Pancreas (tissue), 10 donors: Measurements from ENCODE around the gene TFEB. TPM values are rescaled to one million over a fixed set of nuclear protein-coding genes. Genes with fewer than 3 reads are reported as not detected.

Experiments used
- ATAC-seq, 4 donors: fragments of 200-7000 bp; cut with Tn5 transposase; one replicate each; pipeline versions ENCODE4 v1.8.0 to v1.9.1; 2020; ENCODE audit warnings: mild to moderate bottlenecking in 4 of 4, moderate library complexity in 4 of 4
- DNase-seq, 6 donors: peaks; one replicate each; pipeline ENCODE4 v3.0.0-alpha.2; 2020
- FAIRE-seq: peaks from 2 replicates; lab custom pipeline; 2012; peaks lifted over from hg19 to GRCh38; lab: Jason Lieb, UNC
- H3K27ac ChIP-seq, 4 donors: fragments of 200-600 bp; sonication (generic); 1 replicate in 3 of 4; 2 replicates in 1 of 4; pipeline versions ENCODE4 v1.5.0 to v1.8.0; 2020
- H3K27me3 ChIP-seq, 4 donors: fragments of 200-600 bp; one replicate each; pipeline ENCODE4 v1.8.0; 2021
- H3K36me3 ChIP-seq, 3 donors: fragments of 200-600 bp; sonication (generic) in 1 of 3; one replicate each; pipeline versions ENCODE4 v1.5.0 to v1.8.0; 2020 to 2021
- H3K4me1 ChIP-seq, 3 donors: fragments of 200-600 bp; one replicate each; pipeline ENCODE4 v1.8.0; 2021
- H3K4me3 ChIP-seq, 4 donors: fragments of 200-600 bp; sonication (generic) in 2 of 4; one replicate each; pipeline versions ENCODE4 v1.5.0 to v1.8.0; 2020 to 2021
- H3K9me3 ChIP-seq, 4 donors: fragments of 200-600 bp; one replicate each; pipeline ENCODE4 v1.8.0; 2021
- WGBS, 2 donors: extraction: QIAGEN DNeasy Blood & Tissue Kit; methylation state at CpG; one replicate each; pipeline ENCODE4 v1.1.7; 2013; 5-methylcytosine and 5-hydroxymethylcytosine counted together
- intact Hi-C, 3 donors: fragments of 100-400 bp; cut with DNase I; formaldehyde crosslinking; loops; one replicate each; pipeline versions ENCODE4 v1.11.1 to v1.14.2; 2022
- polyA plus RNA-seq, 2 donors: library from polyadenylated mRNA; stranded (reverse); fragments of 200-250 nt; gene quantifications; one replicate each; pipeline ENCODE4 v1.2.3, GENCODE V29; 2013
- total RNA-seq, 6 donors: library from RNA; stranded (reverse); fragmentation: NEBNext Ultra II Directional in 4 of 6; extraction: Animal tissue kit (Norgen Biotek cat#: 25700) in 4 of 6; gene quantifications; one replicate each; pipeline versions ENCODE4 v1.2.1 to v1.2.4, GENCODE V29; 2021 to 2023
- TF ChIP-seq, protein P1 (sequence below), 4 donors: fragments of 200-600 bp; sonication (generic) in 3 of 4; IDR thresholded peaks; one replicate each; pipeline versions ENCODE4 v1.5.0 to v1.8.0; 2021; ENCODE audit warnings: antibody characterized with exemption in 4 of 4
- donor health status: healthy with polysubstance abuse.
- donor health status: DM: no; HTN: no; CAD: no; lungs with moderate emphysema.
- donor health status: DM: no; HTN: no; CAD: no.
- donor health status: control.
- donor health status: control.
- donor health status: Bipolar disorder and iron deficiency.
- donor health status: DM: yes; HTN: yes; CAD: no.
- donor health status: DM: no; HTN: no; CAD: no.
- donor health status: DM: no; HTN: no; CAD: no.
- donor health status: DM: yes; HTN: yes; CAD: no.

TFEB gene
- total and polyA plus RNA-seq, 8 donors: 6.5 to 49.4 (median 11.6) TPM

DNA sequence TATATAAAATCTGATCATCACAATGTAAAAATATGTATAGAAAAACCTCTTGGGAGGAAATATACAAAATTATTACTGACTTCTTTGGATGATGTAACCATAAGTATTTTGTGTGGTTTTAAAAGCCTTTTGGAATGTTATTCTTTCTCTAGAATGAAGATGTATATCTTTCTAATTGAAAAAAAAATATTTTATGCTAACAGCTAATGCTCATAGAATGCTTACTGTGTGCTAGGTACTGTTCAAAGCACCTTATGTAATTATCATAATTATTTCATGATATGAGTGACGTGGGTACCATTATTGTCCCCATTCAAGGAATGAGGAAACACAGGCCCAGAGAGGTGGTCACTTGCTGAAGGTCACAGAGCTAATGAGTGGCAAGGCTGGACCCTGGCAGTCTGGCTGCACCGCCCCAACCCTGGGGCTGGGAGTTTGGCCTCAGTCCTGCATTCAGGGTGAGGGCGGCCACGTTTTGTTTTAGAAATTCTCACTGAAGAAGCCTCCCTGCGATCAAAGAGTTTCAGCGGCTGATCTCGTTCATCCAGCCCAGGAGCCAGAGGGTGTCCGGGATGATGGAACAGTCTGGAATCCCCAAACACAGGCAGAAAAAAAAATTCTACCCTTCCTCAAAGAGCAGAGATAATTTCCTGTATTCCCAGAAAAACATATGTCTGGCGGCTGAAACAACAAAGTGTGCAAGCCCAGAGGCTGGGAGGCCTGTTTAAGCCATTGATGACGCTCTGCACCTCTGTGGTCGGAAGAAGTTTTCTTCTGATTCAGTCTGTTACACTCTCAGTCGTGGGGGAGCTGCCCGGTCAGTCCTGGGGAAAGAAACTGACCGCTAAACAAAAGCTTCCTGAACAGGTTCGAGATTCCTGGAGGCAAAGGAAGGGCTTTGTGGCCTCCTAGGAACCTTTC is 37.3 kb downstream of the TFEB start:
- Histone ChIP-seq H3K4me3 (no peak overlapping the region), H3K36me3 (no peaks in the 10 kb centered on the region), H3K27ac (peak overlapping the region in 2 of 4 donors; percentile 12 to 33), H3K4me1 (peaks cover 0 to 10% (median 5%) of the 10 kb centered on the region in 3 donors), H3K27me3 (no peaks in the 10 kb centered on the region), H3K9me3 (no peaks in the 10 kb centered on the region)
- no peak for FAIRE-seq
- intact Hi-C loops: no loop called here
- no peak for DNase-seq
- TF ChIP-seq, protein P1, sequence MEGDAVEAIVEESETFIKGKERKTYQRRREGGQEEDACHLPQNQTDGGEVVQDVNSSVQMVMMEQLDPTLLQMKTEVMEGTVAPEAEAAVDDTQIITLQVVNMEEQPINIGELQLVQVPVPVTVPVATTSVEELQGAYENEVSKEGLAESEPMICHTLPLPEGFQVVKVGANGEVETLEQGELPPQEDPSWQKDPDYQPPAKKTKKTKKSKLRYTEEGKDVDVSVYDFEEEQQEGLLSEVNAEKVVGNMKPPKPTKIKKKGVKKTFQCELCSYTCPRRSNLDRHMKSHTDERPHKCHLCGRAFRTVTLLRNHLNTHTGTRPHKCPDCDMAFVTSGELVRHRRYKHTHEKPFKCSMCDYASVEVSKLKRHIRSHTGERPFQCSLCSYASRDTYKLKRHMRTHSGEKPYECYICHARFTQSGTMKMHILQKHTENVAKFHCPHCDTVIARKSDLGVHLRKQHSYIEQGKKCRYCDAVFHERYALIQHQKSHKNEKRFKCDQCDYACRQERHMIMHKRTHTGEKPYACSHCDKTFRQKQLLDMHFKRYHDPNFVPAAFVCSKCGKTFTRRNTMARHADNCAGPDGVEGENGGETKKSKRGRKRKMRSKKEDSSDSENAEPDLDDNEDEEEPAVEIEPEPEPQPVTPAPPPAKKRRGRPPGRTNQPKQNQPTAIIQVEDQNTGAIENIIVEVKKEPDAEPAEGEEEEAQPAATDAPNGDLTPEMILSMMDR (IDR thresholded peaks at IDR 0.05): no peak
- WGBS, 2 donors: 76 to 87% methylated on average over 15 of the region's 15 CpGs
- ATAC-seq: peak in 1 of 4 donors; percentile 31

DNA sequence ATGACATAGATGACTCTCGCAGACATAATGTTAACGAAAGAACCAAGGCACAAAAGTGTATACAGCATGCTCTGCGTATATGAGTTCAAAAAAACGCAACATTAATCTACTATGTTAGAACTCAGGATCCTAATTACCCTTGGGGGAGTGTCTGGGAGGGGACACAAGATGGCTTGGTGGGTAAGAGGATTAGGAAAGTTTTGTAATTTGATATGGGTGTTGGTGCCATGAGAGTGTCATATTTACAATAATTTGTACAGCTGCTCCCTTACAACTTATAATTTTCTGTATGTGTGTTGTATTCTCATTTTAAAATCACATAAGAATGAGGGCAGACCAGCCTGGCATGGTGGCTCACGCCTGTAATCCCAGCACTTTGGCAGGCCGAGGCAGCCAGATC is 38.6 kb downstream of the TFEB start:
- no peaks in the 10 kb centered on the region for H3K9me3 ChIP-seq
- DNase-seq (no peak), FAIRE-seq (no peak), ATAC-seq (no peak)
- H3K27ac ChIP-seq: no peak overlapping the region
- TF ChIP-seq, protein P1 (IDR thresholded peaks at IDR 0.05): no peak
- no peaks in the 10 kb centered on the region for H3K27me3 ChIP-seq
- WGBS, 2 donors: 89 to 95% methylated on average over 6 of the region's 6 CpGs
- H3K4me1 ChIP-seq: peaks cover 0 to 10% (median 5%) of the 10 kb centered on the region in 3 donors
- H3K4me3 ChIP-seq: no peak overlapping the region
- intact Hi-C loops: no loop called here
- H3K36me3 ChIP-seq: no peaks in the 10 kb centered on the region

DNA sequence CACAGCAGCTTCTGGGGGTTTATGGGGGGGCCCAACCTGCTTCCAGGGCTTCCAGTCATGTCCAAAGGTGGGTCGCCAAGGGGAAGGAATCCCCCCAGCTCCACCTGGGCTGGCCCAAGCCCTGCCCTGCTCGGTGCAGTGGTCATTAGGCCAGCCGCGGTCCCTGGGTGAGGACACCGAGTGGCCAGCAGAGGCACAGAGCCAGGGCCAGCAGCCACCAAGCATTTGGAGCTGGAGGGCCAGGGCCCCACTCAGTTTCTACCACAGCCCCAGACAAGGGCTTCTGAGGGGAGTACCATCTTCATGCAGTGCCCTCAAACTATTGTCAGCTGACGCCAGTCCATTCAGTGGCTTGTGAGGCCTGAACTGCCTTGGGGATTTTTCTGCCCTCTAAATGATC is 39.6 kb downstream of the TFEB start:
- no peak for FAIRE-seq
- intact Hi-C loops: no loop called here
- ATAC-seq: no peak
- TF ChIP-seq, protein P1 (IDR thresholded peaks at IDR 0.05): no peak
- H3K27me3 ChIP-seq: no peaks in the 10 kb centered on the region
- no peak overlapping the region for H3K27ac ChIP-seq
- DNase-seq: no peak
- H3K9me3 ChIP-seq: no peaks in the 10 kb centered on the region
- no peak overlapping the region for H3K4me3 ChIP-seq
- 86 to 90% methylated on average over 6 of the region's 6 CpGs for WGBS, 2 donors
- H3K4me1 ChIP-seq: peaks cover 0 to 10% (median 5%) of the 10 kb centered on the region in 3 donors
- no peaks in the 10 kb centered on the region for H3K36me3 ChIP-seq

DNA sequence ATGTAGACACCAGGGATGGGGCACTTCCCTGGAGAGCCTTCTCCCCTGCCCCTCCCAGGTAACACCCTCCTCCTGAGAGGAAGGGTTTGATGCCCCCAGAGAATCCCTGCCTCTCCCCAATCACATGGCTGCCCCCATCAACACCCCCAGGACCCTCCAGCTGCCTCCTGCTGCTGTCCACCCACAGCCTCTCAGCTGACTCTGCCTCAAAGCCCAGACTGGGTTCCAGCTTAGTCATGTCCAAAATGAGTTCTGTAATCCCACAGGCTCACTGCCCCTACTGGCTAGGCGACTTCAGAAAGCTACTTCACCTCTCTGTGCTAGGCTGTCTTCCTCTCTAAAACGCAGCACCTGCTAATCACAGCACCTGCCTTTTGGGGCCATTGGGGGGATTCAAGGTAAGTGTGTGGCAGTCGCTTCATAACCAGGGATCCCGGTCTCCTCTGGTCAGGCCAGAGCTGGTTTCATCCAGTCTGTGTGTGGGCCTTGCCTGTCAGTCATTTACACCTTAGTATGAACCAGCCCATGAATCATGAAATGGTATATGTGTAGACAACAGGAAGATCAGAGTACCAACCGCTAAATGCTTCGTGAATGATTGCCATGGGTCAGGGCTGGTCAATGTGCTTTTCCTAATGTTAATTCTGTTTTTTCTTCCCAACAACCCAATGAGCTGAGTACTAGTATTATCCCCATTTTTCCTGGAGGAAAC is 40.4 kb downstream of the TFEB start:
- intact Hi-C loops: no loop called here
- DNase-seq (no peak), ATAC-seq (peak in 1 of 4 donors; percentile 9), FAIRE-seq (no peak)
- no peak overlapping the region for H3K4me3 ChIP-seq
- H3K27me3 ChIP-seq: no peaks in the 10 kb centered on the region
- no peaks in the 10 kb centered on the region for H3K9me3 ChIP-seq
- no peaks in the 10 kb centered on the region for H3K36me3 ChIP-seq
- no peak overlapping the region for H3K27ac ChIP-seq
- peaks cover 0 to 10% (median 5%) of the 10 kb centered on the region in 3 donors for H3K4me1 ChIP-seq
- 87 to 88% methylated on average over 6 of the region's 6 CpGs for WGBS, 2 donors
- TF ChIP-seq, protein P1 (IDR thresholded peaks at IDR 0.05): no peak
